ENCODE results near the gene ERC1.

DNA sequence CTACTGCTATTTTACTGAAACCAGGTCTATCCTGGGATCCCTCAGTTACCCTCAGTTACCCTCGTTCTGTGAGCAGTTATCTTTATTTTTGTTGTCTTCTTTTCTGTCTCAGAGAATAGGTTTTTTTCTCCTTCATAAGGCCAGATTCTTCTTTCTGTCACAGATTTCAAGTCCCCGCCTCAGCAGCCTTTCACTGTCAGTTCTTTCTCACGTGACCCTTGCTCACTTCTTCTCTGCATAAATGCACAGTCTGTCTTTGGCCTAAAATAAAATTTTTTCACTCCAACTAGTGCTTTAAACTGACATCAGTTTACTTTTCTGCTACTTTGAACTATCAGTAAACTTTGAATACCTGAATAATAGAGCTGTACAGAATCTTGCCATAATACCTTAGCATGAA, 299.7 kb downstream of the ERC1 start:
- TF ChIP-seq, protein P1, sequence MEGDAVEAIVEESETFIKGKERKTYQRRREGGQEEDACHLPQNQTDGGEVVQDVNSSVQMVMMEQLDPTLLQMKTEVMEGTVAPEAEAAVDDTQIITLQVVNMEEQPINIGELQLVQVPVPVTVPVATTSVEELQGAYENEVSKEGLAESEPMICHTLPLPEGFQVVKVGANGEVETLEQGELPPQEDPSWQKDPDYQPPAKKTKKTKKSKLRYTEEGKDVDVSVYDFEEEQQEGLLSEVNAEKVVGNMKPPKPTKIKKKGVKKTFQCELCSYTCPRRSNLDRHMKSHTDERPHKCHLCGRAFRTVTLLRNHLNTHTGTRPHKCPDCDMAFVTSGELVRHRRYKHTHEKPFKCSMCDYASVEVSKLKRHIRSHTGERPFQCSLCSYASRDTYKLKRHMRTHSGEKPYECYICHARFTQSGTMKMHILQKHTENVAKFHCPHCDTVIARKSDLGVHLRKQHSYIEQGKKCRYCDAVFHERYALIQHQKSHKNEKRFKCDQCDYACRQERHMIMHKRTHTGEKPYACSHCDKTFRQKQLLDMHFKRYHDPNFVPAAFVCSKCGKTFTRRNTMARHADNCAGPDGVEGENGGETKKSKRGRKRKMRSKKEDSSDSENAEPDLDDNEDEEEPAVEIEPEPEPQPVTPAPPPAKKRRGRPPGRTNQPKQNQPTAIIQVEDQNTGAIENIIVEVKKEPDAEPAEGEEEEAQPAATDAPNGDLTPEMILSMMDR (IDR thresholded peaks at IDR 0.05) = no peak
- TF ChIP-seq POLR2AphosphoS5 (IDR thresholded peaks at IDR 0.05) (no peak), EP300 (IDR thresholded peaks at IDR 0.05) (no peak), POLR2A (IDR thresholded peaks at IDR 0.05) (no peak)
